HG03565 (cell line): ENCODE results near the gene CTIF.

Experiments used
- ATAC-seq: cut with Tn5 transposase; IDR thresholded peaks from one replicate; pipeline ENCODE4 v1.9.1; 2021; ENCODE audit warnings: mild to moderate bottlenecking, moderate library complexity; ENCODE audit not compliant: unreplicated experiment

The CTIF gene

DNA sequence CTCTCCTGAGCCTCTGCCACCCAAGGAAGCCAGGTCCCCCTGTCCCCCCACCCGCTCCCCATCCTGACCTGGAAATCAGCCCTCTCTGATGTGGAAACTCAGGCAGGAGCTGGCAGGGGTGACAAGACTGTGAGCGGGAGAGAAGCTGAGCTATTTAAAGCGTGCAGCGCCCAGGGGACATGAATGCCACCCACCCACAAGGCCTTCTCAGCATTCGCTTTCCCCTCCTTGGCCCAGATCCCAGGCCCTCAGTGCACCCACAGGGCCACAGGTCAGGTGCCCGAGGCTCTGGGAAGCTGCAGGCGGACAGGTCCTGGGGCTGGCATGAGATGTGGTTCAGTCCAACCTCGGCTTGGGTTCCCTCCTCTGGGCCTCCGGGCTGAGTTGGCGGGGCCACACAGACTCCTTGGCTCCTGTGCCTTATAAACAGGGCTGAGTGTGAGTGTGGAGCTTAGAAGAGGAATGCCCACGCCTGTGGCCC is 243.6 kb downstream of the CTIF start:
- ATAC-seq, result no peak

DNA sequence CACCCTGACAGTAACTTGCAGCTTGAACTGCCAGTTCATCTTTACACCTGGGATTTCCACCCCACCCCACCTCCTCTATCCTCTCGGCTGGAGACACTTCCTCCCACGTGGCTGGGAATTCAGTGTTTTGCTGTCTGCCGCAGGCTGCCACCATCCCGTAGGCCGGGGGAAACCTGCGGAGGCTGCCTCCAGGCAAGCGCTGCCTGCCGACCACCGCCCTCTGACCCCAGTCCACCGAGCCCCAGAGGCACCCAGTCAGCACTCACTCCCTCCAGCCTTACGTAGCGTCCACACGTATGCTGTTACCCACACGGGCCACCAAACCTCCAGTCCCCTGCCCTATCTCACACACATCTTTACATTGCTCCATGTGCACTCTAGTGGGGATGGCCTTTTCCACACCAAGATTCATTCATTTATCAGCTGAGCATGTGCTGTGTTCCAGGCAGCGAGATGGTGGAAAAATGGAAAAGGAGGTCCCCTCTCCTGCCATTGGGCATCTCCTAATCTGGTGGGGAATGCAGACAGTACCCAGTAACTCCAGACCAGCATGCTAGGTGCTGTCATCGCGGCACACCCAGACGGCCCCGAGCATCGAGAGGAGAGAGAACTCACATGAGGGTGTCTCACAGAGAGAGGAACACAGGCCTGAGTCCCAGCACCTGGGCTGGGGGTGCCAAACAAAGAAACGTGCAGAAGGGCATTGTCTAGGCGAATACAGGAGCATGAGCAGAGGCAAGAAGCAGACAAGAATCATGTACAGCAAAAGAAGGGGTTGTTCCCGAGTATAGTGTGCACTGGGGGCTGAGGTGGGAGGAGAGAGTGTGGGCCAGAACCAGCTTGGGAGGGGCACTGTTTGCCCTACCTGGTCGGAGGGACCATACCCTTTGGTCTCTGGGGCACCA is 245.0 kb downstream of the CTIF start:
- no peak for ATAC-seq

DNA sequence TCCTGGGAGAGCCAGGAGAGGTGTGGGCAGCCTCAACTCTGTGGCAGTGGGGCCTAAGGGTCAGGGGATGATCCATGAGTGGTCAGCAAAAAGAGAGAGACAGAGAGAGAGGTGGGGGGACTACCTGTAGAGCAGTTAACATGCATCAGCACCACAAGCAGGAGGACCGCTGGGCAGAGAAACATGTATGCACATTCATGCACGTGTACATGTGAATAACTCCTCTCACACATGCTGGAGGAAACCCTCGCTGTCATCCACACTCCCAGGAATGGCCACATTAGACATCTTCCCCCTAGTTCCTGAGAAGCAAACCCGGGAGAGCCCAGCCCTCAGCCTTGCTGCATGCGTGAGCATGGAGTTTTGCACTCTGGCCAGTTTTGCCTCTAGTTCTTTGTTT is 245.8 kb downstream of the CTIF start:
- no peak for ATAC-seq

DNA sequence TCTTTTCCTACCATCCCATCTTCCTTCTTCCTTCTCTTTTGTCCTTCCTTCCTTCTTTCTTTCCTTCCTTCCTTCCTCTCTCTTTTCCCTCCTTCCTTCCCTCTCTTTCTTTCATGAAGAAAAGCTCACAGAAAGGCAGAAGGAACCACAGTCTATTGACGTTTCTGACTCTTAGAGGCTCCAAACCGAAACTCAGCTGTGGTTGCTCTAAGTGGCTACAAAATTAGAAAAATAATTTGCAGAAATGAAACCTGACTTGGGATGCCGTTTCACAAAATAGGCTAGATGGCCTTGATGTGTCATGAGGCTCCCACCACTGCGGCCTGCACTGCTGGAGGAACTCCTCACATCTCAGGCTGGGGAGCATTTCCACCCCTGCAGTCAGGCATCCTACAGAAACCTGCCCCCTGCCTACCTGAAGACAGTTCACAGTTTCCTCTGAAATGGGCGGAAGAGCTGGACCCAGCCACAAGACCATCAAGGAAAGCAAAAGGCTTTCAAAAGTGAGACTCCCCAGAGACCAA is 246.3 kb downstream of the CTIF start:
- peak; percentile 82 for ATAC-seq

DNA sequence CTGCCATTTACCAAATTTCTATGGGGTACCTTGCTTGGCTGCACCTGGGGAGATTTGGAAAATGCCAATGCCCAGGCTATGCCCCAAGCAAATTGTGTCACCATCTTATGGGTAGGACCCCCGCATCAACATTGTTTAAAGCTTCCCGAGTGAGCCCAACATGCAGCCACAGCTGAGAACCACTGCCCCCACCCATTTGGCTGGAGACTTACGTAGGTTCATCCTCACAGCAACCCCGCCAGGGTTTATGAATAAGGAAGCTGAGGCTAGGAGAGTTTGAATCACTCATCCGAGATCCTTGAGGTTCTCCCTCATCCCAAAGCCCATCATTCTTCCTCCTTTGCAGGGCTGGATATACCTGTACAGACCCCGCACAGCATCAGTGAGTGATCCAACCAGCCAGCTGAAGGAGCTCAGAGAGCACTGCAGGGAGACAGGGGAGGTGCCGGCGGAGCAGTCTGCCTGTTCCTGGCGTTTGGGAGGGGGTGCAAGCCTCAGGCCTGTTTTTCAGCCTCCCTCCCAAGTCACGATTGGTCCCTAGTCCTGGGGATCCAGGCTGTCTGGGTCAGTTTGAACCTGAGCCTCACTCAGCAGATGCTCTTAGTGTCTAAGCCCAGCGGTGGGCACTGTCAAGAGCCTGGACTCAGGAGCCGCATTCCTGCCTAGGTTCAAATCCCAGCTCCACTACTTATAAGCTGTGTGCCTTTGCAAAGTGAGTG is 247.1 kb downstream of the CTIF start:
- ATAC-seq, result no peak

DNA sequence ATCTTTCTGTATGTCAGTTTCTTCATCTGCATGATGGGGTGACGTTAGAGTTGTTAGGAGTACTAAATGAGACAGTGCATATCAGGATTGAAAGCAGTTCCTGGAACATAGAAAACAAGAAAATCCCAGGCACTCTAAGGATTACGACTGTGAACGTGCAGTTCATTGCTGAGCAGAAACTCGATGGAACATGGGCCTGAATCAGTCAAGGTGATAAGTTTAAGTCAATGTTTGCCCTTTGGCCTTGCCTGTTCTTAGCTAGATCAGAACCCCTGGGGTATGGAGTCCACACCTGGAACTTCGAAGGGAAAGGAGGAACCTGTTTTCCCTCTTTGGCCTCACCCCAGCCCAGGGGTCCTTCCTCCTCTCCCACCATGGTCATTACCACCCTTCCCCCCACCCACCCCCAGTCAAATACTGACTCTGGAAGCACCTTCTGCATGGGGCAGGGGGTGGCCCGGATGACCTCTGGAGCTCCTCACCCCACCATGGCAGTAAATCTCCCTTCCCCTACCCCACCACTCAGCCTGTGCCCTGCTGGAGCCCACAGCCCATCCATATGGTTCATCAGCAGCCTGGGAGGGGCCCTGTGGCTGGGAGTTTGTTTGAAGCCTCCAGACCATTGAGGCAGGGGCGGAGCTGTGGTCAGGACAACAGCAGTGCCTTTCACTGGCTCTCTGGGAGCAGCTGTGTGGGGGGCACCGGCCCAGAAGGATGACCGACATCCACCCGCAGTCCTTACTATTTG is 247.8 kb downstream of the CTIF start:
- ATAC-seq, result no peak

DNA sequence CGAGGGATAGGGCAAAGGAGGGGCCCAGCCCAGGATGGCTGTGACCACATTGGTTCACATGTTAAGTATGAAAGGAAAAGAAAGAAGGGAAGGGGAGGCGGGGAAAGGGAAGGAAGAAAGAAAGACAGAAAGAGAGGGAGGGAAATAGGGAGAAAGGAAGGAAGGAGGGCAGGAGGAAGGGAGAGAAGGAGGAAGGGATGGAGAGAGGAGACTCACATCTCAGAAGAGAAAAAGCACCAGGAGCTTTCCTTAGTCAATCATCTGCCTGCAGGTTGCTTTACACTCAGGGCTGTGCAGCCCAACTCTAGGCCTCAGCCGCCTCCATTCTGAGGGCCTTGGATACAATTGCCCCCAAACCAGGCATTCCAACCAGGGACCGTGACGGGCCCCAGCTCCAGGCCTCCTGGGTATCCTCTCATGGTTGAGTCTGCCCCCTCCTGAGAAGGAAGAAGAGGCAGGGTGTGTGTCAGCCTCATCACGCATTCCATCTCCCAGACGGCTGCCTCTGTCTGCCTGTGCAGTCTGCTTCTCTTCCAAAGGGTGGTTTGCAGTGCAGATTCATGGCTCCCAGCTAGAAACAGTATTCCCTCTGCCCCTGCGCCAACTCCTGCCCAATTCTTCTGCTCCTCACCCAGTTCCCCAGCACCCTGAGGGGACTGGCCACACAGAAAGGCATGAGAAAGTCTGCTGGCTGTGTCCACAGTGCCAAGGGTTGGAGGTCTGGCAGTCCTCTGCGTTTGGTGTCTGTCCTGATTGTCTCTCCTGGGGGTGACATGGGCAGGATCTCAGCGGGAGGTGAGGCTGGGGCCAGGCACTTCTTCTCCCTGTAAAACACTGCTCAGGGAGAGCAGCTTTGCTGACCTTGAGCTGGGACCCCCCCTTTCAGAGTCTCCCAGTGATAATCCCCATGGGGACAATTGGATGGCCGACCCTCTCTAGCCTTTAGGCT is 248.6 kb downstream of the CTIF start:
- ATAC-seq, result no peak

DNA sequence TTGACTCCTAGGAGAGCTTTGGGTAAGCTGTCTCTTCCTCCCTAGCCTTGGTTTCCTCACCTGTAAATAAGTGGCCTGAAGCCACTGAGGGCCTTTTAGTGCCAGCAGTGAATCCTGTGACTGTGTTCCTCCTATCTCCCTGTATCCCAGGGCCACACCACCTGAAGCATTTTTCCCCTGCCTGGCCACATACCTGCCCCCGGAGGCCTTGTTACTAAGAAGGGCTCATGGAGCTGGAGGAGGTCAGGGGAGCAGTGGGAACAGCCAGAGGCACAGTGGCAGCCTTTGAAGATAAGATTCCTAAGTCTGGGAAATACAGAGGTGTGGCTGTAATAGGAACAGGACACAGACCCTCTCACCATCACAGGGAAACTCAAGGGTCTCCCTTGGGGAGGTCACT is 249.5 kb downstream of the CTIF start:
- ATAC-seq, result no peak

DNA sequence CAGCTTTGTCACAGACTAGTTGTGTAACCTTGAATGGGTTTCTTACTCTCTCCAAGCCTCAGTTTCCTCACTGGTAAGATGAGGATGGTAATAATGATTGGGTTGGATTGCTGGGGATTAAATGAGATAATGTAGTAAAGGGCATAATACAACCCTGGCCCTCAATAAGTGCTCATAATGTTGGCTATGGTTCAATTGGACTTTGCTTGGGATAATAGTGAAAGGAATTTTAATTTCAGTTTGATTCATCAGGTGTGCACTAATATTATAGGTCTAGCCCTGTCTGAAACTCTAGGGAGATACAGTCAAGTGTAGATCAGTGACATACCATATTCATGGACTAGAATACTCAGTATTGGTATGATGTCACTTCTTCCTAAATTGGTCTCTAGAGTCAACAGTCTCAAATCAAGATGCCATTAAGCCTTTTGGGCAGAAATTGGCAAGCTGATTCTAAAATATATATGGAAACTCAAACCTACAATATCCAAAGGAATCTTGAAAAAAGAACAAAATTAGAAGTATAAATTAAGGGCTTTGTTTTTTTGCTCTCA is 250.5 kb downstream of the CTIF start:
- ATAC-seq, result no peak

DNA sequence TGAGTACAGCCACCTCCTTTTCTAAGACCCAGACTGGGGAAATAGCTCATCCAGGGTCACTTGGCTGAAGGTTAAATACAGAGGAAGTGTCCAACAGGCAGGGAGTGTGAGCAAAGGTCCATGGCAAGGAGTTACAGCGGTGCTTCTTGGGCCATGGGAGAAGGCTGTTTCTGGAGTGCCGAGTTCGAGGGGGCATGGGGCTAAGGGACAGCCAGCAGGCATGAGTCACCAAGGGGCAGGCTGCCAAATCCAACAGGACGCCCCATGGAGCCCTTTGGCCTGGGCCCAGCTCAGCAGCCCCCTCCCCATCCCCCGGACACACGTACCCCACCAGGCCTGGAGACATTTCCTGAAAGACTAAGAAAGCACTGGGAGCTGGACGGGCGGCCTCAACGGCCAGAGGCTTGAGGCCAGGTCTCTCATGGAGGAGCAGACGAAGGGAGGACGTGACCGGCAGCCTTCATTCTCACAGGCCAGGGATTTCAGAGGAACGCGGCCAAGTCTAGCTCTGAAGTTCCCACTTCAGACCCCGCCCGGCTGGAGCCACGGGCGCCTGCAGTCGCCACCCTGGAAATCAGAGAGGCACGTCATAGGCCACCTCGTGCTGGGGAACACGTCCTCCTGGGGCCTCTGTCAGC is 251.5 kb downstream of the CTIF start:
- no peak for ATAC-seq

DNA sequence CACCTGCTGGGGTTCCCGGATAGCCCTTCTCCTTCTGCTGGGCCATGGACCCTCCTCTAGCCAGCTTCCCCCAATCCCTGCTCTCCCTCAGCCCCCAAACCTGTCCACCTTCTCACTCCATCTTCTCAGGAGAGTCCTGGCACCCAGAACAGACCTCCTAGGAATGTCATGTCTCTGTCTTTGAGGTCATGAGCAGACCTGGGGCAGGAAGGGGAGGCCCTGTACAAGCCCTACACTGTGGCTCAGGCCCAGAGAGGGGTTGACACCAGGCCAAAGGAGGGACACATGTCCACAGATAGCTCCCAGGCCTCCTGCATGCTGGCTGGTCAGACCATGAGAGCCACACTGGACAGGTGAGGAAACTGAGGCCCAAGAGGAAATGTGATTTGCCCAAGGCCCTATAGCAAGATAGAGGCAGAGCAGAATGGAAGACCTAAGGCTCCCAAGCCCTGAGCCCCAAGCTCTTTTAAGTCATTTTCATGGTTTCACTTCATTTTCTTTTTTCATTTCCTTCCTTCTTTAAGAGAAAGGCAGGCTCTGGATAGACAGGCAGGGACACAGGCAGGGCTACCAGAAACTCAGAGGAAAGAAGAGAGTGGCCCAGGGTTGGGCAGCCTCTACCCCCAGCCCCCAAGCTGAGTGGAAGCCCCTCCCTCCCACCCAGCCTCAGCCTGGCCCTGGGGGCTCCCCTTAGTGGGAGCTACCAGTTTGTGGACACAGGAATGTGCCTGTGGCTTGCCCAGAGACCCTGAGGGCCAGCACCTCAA is 252.2 kb downstream of the CTIF start:
- no peak for ATAC-seq

DNA sequence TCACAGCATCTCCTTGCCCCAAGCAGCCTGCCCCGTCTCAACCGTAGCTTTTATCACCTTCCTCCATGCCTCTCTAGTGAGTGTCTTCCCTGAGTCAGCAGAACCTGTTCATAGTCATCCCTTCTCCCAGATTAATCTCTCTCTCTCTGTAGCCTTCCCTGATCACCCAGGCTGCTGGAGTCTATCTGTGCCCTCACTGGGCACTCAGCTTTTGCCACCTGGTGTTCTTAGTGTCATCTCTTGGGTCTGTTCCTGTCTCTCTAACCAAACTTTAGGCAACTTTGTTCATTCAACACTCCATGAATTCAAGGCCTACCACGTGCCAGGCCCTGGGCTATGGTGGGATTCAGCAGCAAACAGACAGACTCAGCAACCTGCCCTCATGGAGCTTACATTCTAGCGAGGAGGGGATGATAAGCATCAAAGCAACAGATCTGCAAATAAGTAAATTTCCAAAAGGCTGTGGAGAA is 252.8 kb downstream of the CTIF start:
- no peak for ATAC-seq

DNA sequence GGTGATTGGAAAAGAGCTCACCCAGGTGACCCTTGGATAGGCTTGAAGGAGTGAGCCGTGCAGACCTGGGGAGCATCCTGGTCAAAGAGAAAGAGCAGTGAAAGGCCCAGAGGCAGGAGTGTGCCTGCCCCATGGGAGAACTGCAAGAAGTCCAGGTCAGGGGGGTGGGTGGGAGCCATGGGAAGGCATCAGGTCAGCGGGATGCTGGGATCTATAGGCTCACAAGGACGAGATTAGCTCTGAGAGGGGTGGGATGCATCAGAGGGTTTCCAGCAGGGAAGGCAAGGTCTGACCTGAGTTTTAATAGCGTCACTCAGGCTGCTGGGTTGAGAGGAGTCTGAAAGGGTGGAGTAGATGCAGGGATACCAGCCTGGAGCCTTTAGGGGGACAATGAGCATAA is 253.3 kb downstream of the CTIF start:
- ATAC-seq, result no peak

DNA sequence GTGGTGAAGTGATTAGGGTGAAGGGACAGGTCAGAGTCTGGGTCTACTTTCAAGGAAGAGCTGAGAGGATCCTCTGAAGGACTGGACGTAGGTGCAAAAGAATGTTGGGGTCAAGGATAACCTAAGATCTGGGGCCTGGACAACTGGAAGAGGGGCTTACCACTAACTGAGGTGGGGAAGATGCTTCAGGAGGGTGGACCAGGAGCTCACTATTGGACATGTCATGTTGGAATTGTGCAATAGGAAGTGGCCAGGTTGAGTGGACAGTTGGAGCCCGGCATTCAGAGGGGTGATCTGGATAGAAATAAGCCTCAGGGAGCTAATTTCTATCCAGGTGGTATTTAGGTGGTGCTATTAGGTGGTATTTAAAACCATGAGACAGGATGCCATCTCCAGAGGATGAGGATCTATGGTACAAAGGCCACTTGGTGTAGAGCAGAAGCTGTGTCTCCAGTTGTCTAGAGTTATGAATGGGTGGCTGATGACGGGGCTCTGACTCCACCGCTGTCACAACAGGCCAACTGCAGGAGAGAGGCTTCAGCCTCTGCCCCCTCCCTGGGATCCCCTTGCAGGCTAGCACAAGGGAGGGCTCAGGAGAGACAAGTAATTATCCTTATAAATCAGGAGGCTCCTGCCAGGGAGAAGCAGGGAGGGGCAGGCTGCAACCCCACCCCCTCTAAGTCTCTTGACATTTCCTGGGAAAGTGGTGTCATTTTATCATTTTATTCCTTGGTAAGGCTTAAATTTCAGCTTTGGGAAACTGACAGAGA is 254.0 kb downstream of the CTIF start:
- ATAC-seq, result no peak

DNA sequence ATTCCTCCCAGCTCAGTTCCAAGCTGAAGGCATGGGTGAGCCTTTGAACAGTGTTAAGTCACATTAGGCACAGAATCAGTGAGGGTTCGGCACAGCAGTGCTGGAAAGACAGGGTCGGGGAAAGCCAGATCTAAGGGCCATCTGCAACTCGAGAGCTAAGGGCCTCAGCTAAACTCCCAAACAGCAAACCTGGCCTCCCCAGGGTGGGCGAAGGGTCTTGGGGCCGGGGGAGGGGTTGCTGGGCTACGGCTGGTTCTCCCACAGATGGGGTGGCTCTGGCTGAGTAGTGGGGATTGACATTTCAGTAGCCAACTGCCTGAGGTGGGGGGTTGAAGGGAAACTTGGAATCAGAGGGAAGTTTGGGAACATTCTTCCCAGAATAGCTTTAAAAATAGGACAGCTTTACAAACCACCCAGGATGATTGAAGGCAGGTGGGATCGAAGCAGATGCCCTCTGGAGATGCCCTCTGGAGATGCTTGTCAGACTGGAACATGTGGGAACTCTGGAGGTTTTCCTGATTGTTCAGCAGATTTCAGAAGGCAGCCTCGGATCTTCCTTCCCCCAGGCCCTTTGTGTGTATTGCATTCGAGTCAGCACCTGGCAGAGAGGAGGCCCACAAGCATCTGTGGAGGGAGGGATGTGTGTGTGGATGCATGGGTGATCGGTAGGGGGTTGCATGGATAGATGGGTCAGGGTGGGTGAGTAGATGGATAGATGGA is 255.6 kb downstream of the CTIF start:
- ATAC-seq, result no peak

DNA sequence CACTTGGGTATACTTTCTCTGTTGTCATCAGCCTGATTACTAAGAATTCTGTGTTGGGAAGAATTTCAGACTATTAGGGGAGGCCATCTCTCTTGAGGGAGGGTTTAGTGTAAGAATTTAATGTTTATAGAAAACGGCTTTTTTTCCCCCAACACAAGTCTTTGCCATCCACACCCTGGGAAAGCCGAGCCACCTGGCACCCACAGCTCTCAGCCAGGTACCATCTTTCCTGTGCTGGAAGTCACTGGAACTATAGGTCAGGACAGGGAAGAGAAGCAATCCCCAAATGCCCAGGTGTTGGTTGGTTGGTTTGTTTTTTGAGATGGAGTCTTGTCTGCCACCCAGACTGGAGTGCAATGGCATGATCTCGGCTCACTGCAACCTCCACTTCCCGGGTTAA is 256.9 kb downstream of the CTIF start:
- no peak for ATAC-seq
